GM21825 (cell line): ENCODE measurements around the gene SLC27A4.

Source experiments
- ATAC-seq: cut with Tn5 transposase; IDR thresholded peaks from one replicate; pipeline ENCODE4 v1.9.1; 2021; ENCODE audit warnings: mild to moderate bottlenecking, moderate library complexity; ENCODE audit not compliant: unreplicated experiment

Gene SLC27A4

DNA sequence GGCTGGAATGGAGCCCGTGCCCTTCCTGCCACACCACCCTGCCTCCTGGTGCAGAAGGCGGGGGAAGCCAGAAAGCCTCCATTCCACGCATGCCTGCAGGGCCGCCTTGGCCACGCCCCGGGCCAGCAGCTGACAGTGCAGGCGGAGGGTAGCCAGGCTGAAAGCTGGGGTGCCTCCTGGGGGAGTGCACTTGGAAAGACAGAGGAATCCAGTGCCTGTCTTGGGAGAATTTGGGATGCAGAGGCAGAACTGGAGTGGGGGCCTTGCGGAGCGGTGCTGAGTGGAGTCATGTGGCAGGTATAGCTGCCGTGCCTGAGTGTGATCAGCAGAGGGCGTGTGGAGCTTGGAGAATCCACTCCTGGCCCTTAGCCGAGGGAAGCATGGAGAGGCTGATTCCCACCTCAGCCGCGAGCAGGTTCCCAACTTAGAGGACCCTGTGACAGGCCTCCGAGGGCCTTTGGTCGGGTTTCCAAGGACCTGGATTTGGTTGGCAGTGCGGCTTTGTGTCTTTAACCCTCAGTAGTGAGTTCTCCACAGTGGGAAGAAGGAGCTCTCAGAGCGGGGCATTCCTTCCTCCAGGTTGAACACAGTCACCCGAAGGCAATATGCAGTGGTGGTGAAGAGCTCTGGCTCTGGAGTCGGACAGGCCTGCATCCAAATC is 21.8 kb downstream of the SLC27A4 start:
- peak; percentile 57 for ATAC-seq

DNA sequence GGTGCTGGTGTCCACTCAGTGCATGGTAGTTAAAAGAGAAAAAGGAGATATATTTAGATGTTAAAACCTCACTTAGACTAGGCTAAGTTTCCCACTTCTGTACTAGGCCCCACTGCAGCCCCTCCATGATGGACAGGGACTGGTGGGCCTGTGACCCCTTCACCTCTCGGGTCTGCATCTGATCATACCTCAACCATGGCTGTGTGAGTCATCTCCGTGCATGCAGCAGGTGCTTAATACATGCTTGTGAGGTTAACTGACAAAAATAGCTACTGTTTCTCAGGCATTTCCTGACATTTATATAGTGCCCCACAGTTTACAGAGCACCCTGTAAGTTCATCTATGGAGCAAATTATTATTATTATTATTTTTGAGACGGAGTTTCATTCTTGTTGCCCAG is 22.4 kb downstream of the SLC27A4 start:
- no peak for ATAC-seq

DNA sequence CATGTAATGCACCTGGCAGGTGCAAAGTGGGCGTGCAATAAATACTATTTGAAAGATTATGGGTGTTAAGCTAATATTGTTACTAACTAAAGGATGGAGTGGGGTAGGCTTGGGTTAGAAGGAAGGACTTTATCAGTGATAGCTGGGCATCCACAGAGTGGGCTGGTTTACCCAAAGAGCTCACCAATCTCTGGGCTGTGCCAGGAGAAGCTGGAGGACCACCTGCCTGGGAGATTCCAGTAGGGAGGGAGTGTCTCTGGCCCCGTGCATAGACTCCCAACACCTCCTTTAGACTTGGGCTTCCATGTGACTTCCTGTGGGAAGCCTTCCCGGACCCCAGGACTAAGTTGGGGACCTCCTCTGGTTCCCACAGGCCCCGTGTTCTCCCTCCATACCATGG is 25.2 kb downstream of the SLC27A4 start:
- no peak for ATAC-seq

DNA sequence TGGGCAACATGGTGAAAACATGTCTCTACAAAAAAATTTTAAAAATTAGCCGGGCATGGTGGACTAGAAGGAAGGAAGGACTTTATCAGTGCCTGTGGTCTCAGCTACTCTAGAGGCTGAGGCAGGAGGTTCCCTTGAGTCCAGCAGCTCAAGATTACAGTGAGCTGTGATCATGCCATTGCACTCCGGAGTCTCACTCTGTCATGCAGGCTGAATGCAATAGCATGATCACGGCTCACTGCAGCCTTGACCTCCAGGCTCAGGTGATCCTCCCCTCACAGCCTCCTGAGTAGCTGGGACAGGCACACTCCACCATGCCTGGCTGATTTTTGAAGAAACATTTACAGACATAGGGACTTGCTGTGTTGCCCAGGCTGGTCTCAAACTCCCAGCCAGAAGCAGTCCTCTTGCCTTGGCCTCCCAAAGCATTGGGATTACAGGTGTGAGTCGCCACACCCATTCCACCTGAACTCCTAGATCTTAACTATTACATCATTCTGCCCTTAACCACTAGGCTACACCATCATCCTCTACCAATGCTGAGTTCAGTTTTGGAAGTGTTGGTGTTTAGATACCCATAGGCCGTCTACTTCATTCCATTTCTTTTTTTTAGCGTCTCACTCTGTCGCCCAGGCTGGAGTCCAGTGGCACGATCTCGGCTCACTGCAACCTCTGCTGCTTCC is 28.8 kb downstream of the SLC27A4 start:
- ATAC-seq, result no peak

DNA sequence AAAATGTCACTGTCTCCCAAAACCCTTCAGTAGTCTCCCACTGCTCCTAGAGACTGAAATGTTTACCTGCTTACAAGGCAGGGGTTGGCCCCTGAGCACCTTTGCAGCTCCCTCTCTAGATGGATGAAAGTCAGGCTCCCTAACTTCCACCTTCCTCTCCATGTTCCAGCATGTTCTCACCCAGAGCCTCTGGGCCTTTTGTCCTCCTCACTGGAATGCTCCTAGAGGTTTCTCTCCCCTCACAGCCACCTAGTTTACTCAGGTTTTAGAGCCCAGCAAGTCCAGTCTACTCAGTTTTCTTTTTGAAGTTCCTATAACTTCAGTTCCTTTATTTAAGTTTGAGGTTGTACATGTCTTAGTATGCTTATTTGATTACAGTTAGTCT is 30.0 kb downstream of the SLC27A4 start:
- no peak for ATAC-seq

DNA sequence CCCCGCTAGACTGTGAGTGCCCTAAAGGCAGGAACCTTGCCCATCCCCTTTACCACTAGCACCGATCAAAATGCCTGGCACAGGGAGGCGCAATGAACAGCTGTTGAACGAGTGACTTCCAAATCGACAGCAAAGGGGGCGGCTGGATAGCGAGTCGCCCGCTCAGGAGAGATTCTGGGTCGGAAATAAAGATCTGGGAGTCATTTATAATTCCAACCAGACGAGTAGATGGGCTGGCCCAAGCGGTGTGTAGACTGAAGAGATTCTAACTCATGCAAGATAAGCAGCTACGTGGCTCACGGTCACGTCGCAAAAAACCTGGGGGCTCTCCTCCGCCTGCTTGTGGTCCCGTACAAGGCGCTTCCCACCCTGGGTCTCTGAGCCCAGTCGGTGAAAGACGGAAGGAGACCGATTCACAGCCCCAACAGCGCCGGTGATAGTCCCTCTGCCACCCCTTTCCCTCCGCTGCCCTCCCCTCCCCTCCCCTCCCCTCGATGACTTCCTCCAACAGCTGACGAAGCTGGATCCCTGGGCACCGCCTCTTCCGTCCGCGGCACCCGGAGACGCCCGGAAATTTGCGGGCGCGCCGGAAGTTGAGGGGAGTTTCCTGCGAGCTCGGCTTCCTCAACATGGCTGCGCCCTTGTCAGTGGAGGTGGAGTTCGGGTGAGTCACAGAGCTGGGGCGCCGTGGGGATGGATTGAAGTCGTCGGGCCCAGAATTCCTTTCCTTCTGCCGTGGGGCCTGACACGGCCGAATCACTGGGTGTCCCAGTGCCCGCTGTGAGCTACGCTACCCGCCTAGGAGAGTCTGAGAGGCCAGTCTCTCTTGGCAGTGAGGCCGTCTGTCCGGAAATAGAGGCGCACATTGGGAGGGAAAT is 30.7 kb downstream of the SLC27A4 start, which contains the start of gene URM1:
Gene URM1 (plus strand): TSS at position 623 of the 878 bp plus-strand sequence. CDS start 7 bp downstream, at position 630.
- peak; percentile 86 for ATAC-seq

DNA sequence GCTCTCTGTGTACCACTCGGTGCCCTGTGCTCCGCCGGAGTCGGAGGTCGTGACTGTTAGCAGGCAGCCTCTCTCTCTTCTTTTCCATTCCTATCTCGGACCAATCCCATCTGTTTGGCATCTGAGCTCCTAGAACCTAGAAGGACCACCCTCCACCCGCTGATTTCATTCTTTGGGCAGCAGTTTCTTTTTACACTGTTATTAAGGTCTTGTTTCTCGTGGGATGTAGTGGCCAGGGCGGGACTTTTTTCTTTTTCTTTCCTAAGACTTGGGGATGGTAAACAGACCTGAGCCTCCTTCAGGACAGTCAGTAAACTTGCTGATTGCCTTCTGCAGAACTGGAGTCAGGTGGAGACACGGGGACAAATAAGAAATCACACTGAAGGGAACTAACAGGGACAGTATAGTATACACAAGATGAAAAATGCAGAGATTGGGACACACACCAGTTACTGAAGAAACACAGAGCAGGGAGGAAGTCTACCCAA is 31.3 kb downstream of the SLC27A4 start:
- no peak for ATAC-seq

DNA sequence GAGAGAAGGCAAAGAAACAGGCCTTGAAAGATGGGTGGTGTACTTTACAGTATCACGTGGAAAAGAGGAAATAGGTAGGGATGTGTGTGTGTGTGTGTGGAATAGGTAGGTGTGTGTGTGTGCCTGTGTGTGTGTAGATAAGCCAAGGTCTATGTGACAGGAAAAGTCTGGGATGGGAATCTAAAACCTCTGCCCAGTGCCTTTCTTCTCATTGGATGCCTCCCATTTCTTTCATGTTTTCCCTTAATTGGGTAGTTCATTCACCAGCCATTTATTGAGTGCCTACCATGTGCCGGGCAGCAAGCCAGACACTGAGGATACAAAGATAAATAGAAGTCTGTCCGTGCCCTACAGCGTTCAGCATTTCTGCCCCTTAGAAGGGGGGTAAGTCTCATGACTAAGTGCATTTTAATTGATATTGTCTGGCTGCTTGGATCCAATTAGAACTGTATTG is 31.9 kb downstream of the SLC27A4 start:
- no peak for ATAC-seq

DNA sequence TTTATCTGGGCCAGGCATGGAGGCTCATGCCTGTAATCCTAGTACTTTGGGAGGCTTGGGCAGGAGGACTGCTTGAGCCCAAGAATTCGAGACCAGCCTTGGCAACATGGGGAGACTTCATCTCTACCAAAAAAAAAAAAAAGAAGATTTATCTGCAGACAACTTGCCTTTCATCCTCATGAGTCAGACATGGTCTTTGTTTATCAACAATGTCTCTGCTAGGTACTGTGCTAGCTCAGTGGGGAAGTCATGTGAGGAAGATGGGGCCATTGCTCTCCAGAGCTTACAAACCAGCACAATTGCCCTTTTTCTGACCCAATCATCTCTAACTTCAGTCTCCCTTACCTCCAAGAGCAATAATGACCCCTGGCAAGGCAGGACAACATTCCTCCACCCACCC is 32.5 kb downstream of the SLC27A4 start:
- no peak for ATAC-seq

DNA sequence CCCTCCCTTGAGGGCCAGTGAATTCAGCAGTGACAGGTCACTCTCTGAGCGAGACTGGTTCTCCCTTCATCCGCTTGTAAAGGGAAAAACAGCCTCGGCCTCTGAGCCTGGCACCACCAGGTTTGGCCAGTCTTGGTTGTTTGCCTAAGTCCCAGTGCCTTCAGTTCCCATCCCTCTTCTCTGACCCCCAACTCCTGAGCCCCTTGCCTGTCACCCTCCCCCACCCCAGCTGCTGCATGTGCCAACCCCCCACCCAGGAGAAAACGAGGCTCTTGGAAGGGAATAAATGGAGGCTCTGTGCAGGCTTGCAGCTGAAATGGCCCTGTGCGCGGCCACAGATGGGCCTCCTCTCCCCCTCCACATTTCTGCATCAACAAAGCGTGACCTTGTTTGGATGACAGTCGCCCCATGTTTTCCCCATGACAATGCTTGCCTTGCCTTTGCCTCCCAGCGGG is 33.9 kb downstream of the SLC27A4 start:
- ATAC-seq, result no peak

DNA sequence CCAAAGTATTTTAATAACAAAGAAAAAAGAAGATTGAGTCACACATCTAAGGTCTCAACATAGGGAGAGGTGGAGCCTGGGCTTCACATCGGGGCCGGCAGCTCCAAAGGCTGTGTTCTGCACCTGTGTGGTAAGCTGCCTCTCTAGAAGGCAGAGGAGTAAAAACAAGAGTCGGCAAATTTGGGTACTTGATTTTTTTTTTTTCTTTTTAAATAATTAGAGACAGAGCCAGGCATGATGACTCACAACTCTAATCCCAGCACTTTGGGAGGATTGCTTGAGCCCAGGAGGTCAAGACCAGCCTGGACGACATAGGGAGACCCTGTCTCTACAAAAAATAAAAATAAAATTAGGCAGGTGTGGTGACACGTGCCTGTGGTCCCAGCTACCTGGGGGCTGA is 35.5 kb downstream of the SLC27A4 start:
- no peak for ATAC-seq

DNA sequence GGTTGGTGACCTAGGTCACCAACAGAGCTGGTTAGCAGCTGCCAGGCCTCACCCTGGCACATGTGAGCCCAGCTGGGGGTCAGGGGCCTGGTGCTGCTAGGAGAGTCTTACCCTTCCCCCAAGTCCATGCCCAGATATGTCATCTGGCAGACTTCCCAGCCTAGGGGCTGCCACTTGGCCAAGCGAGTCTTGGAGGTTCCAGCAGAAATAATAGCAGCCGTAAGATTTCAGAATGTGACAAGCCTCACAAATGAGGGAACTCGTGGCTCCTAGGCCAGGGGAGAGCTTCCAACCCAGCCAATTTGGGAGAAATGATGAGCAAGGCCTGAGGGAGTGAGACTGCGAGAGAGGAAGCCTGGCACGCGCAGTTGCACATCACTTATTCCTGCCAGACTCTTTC is 41.9 kb downstream of the SLC27A4 start:
- ATAC-seq, result no peak

DNA sequence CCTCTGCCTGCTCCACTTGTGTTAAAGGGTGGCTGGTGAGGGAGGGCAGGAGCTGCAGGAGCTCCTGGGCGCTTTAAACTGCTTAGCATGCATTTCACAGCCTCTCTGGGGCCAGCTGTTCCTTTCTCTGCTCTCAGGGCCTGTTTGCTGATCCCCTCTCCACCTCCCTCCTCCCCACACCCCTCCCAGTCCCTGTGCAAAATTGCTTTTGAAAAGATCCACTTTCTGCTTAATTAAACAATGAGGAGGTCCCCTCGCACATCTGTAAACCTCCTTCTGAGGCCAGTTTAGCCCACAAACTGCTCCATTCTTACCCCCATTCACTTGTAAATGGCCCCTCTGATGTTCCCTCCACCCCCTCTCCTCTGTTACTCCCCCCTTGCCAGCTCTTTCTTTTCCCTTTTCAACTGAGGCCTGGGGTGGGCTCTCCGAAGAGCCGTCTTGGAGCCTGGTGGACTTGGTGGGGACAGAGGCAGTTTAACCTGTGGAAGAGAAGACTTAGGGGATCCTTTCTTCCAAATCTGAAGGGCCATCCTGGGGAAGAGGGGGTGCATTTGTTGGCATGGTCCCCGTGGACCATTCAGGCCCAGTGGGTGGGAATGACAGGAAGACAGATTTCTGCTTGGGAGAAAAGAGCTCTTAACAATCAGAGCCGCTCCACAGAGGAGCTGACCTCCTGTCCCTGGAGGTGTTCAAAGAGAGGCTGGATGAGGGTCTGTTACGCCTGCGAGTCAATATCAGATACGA is 42.9 kb downstream of the SLC27A4 start:
- no peak for ATAC-seq

DNA sequence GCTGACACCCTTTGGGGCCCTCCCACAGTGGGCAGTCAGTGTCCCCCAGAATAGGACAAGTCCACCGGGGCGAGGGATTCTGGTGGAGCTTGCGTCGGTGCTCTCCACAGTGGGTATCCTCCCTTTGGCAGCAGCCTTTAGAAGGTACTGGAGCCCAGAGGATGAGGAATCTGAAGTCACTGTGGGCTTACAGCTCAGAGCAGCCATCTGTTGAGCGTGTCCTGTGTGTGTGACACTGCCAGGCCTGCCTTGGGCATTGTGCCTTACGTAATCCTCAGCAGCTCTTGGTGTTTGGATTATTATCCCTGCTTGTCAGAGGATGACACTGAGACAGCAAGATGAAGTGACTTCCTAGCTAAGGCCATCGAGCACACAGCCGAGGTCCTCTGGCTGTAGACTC is 43.5 kb downstream of the SLC27A4 start:
- no peak for ATAC-seq

DNA sequence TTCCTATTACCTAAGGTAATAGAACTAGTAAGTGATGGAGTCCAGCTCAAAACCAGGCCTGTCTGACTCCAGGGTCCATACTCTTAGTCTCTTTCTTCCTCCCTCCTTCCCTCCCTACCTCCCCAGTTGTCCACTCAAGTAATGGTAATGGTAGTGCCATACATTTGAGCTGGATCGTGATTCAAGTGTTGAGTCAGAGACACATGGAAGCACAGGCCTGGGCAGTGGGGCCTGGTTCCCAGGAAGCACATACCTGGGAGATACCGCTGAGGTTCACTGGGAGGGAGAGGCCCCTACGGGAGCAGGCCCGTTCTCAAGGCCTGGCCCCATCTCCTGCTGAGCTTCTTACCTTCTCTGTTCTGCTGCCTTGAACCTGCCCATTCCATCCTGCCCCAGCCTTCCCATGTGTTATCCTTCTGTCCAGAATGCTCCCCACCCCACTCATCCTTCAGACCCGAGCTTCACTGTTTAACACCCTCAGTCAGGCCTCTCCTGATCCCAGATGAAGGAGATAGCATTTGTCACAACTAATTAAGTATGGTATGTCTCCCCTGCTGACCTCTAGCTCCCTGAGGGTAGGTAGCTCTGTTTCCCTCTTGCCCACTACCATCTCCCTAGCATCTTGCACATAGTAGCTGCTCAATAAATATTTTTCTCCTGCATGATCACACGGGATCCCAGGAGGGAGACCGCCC is 44.6 kb downstream of the SLC27A4 start:
- no peak for ATAC-seq

DNA sequence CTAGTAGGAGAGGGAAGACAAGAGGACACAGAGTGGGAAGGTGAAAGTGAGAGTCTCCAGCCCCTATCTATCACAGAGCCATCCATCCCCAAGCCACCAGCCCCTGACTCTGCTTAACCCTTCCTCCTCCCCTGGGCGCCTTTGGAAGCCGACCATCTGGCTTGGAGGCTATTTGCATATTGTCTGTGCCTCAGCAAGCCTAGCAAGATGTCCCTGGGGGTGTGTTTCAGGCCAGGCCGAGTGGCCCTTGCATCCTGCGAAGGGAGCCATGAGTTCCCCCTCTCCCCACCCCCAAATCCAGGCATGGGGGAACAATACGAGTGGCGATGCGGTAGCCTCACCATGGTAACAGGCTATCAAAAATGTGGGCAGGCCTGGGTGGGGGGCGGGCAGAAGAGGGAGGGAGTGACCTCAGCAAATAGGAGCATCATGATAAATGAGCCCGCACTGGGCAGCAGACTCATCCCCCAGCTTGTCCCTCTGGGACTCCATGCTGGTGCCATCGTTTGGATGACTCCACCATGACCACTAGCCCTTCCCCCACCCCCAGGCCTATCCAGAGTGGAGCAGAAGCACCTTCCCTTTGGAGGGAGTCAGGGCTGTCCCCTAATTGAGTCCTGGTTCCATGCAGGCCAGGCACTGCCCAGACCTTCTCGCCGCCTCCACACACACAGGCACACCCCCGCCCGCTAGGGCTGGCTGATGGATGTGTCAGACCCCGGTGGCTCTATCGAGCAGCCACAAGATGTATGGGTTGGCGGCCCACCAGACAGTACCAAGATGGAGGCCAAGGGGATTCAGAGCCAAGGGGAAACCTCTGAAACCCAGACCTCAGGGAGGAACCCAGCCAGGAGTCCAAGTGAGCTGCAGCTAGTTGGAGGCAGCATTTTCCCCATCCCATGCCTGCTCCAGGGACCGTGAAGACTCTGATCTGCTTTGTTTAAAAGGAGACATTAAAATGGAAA is 45.5 kb downstream of the SLC27A4 start:
- no peak for ATAC-seq

DNA sequence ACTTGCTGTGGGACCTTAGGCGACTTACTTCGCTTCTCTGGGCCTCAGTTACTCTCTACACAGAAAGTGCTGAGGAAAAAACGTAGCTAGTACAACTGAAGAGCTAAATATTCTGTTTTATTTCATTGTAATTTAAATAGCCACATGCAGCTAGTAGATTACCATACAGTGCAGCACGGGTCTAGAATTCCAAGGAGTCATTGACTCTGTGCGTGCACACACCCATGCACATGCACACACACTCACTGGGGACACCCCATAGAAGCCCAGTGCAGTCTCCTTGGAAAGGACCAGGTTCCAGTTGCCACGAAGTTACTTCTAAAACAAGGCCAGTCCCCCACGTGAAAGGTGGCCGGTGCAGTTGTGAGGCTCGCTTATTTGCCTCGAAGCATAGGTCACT is 47.8 kb downstream of the SLC27A4 start:
- ATAC-seq, result no peak

DNA sequence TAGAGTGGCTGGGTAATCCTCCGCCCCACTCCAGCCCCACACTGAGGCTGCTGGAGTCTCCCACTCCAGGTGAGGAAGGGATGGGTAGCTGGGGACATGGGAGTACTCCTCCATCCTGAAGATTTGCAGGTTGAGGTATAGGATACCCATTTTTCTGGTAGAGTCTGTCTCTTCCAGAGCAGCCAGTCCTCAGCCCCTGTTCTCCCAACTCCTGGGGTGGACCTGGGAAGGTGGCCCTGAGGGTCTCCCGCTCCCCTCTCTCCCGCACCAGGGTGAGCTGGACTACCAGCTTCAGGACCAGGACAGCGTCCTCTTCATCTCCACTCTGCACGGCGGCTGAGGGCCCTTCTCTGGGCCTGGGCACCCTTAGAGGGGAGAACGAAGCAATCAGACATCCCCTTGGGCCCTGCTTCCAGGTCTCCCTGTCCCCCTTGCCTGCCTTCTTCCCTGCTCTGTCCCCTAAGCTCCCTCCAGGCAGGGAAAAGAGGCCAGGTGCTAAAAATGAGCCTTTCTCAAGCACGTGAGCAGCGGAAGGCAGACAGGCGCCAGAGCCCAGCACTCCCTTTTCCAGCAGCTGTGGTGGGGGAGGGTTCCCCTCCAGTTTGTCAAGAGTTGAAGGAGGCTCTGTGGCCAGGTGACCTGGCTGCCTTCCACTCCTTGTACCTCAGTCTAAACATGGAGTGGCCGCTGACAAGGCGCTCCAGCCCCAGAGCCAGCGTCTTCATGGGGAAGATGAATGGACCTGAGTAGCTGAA is 49.2 kb downstream of the SLC27A4 start:
- ATAC-seq, result no peak
